Adipose tissue (tissue), 3 donors: ENCODE data around the gene TMEM214. TPM values are rescaled to one million over a fixed set of nuclear protein-coding genes. Genes with fewer than 3 reads are reported as not detected.

Experiments
- H3K27ac ChIP-seq: one replicate; pipeline ENCODE4 v1.5.1; 2013; ENCODE audit warnings: low read depth, low read length
- WGBS, 3 donors: extraction: QIAGEN DNeasy Blood & Tissue Kit; methylation state at CpG; one replicate each; pipeline ENCODE4 v1.1.7; 2013; 5-methylcytosine and 5-hydroxymethylcytosine counted together
- polyA plus RNA-seq, 3 donors: library from polyadenylated mRNA; stranded (reverse); fragments of 200-250 nt; gene quantifications; one replicate each; pipeline ENCODE4 v1.2.3, GENCODE V29; 2013
- donor health status: healthy with polysubstance abuse.
- donor health status: Bipolar disorder and iron deficiency.
- donor health status: healthy.

The TMEM214 gene, protein sequence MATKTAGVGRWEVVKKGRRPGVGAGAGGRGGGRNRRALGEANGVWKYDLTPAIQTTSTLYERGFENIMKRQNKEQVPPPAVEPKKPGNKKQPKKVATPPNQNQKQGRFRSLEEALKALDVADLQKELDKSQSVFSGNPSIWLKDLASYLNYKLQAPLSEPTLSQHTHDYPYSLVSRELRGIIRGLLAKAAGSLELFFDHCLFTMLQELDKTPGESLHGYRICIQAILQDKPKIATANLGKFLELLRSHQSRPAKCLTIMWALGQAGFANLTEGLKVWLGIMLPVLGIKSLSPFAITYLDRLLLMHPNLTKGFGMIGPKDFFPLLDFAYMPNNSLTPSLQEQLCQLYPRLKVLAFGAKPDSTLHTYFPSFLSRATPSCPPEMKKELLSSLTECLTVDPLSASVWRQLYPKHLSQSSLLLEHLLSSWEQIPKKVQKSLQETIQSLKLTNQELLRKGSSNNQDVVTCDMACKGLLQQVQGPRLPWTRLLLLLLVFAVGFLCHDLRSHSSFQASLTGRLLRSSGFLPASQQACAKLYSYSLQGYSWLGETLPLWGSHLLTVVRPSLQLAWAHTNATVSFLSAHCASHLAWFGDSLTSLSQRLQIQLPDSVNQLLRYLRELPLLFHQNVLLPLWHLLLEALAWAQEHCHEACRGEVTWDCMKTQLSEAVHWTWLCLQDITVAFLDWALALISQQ
- polyA plus RNA-seq: 10 to 100 TPM; 48.7 to 78.3 (median 55.6) TPM

DNA sequence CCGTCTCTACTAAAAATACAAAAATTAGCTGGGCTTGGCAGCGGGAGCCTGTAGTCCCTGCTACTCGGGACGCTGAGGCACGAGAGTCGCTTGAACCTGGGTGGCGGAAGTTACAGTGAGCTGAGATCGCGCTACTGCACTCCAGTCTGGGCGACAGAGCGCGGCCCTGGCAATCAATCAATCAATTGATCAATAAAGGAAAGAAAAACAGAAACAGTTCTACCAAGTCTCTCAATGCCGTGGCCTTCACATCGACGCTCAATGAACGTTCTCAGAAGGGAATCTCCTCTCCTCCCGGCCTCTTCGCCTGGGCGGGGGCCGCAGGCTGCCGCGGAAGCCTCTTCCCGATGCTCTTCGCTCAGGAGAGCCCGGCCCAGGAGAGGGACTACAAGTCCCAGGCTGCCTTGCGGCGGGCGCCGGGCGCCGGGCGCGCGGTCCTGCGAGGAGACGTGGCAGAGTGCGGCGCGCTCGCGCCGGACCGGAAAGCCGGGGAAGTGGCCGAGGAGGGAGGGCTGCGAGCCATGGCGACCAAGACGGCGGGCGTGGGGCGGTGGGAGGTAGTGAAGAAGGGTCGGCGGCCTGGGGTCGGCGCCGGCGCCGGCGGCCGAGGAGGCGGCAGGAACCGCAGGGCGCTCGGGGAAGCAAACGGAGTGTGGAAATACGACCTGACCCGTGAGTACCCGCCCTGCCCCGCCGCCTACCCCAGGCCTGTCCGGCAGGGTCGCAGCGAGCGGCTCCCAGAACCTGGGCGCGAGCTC, at the start of gene TMEM214:
Gene TMEM214 (plus strand): TSS at position 471 of the 758 bp plus-strand sequence. CDS start 51 bp downstream, at position 522.
- H3K27ac ChIP-seq: no peak within 1 kb of the TSS
- 0 to 1% (median 1%) methylated on average over 59 to 76 of the region's 76 CpGs for WGBS, 3 donors

DNA sequence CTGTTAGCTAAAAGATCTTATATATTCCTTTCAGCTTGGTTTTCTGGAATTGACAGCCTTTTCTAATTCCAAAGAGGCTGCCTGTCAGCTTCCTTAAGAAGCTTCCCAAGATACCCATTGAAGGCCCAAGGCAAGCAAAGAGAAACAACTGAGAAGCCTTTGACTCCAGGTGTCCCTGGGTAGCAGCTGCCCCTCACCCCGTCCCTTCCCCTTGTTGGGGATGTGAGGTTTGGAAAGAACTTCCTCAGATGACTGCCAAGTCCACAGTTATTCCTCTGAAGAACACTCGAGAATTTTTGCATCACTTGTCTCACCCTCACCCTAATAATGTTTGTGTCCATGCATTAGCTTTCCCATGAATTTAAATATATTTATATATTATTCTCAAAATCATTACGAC, 49.0 kb upstream of the TMEM214 start:
- 61 to 84% (median 64%) methylated on average over 3 of the region's 3 CpGs for WGBS, 3 donors
- H3K27ac ChIP-seq: no peak overlapping the region

DNA sequence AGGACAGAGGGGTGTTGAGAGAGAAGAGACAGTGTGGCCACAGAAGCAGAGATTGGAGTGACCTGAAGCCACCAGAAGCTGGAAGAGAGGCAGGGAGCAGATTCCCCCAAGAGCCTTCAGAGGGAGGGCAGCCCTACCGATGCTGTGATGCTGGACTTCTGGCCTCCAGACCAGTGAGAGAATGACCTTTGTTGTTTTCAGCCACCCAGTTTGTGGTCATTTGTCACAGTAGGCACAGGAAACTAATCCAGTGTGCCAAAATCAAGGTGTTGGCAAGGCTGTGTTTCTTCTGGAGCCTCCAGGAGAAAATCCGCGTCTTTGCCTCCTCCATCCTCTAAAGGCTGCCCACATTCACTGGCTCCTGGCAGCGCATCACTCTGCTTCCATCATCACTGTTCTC, 47.0 kb upstream of the TMEM214 start:
- no peak overlapping the region for H3K27ac ChIP-seq
- WGBS, 3 donors: 95 to 98% (median 96%) methylated on average over 4 of the region's 4 CpGs

- H3K27ac ChIP-seq: no peak overlapping the region
- WGBS, 3 donors: 88 to 89% (median 88%) methylated on average over 5 of the region's 5 CpGs
These were observed 46.2 kb upstream of the TMEM214 start for GRCh38 chr2:26986576-26986975.

DNA sequence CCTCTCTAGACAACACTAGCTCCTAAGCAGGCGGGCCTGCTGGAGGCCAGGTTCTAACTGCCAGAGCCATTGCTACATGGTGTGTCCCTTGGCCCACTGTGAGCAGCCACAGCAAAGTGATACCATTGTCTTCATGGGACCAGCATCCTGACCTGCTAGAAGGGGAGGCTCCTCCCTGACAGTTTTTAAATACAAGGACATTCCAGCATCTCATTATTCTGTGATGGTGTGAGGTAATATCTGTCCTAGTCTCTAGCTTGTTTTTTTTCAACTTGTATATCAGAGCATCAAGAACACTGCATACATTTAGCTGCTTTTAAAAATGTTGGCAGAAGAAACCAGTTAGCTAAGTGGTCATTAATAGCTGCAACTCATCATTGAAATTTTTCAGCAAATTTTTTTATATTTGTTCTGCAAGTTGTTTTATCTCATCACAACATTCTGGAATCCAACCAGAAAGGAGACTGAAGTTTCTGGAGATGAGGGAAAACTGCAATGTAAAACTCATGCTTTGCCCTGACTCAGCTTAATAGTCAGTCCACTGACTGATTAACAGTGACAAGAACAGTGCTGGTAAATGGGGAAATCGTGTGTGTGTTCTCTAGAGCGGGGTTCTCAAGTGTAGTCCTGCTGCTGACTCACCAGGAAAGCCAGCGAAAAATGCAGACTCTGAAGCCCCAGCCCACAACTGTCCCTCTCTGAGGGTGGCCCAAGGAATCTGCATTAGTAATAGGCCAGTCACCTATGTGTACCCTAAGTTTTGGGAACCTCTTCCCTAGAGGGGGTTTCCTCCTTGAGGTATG, 44.5 kb upstream of the TMEM214 start:
- WGBS, 3 donors: 65 to 78% (median 68%) methylated on average over 4 of the region's 4 CpGs
- no peak overlapping the region for H3K27ac ChIP-seq

DNA sequence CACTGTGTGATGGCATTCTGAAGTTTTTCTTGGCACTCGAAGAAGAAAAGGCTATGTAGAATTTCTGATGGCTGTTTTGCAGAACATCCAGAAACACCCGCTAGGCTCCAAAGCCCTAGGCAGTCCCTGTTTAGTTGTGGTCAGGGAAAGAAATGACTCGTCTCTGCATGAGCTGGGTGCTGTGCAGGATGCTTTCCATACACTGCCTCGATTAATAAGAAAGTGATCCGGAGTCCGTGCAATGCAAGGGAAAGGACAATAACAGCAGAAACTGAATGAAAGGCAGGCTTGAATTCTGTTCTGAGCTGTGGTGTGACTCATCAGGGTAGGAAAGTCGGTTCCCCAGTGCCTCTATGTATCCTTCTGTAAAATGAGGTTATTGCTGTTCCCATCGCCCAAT, 43.6 kb upstream of the TMEM214 start:
- 84 to 90% (median 89%) methylated on average over 8 of the region's 8 CpGs for WGBS, 3 donors
- no peak overlapping the region for H3K27ac ChIP-seq

GRCh38 chr2:26991717-26992116, 41.0 kb upstream of the TMEM214 start:
- H3K27ac ChIP-seq: no peak overlapping the region
- WGBS, 3 donors: 55 to 80% (median 70%) methylated on average over 5 of the region's 5 CpGs

GRCh38 chr2:26993768-26994167, 39.0 kb upstream of the TMEM214 start:
- no peak overlapping the region for H3K27ac ChIP-seq
- 75 to 97% (median 87%) methylated on average over 1 of the region's 1 CpG for WGBS, 3 donors

- WGBS, 3 donors: 94 to 98% (median 94%) methylated on average over 1 of the region's 1 CpG
- no peak overlapping the region for H3K27ac ChIP-seq
These were observed 37.8 kb upstream of the TMEM214 start for GRCh38 chr2:26994983-26995382.

- 80 to 84% (median 83%) methylated on average over 10 of the region's 10 CpGs for WGBS, 3 donors
- no peak overlapping the region for H3K27ac ChIP-seq
These were observed 35.4 kb upstream of the TMEM214 start for GRCh38 chr2:26997394-26997793.

DNA sequence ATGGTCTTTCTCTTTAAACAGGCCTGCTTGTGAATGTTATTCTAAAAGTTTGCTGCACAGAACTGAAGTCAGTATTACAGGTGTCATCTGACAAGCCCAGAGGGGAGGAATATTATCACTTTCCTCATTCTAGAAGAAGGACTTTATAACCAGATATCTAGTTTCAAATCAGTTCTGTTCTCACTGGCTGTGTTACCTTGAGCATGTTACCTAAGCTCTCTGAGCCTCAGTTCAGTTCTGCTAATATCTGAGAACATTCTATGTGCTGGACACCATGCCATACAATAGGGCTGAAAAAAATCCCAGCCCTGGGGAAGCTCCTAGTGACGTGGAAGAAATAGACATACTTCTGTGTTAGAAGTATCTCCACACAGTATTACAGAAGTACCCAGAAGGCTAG, 34.4 kb upstream of the TMEM214 start:
- 79 to 84% (median 82%) methylated on average over 1 of the region's 1 CpG for WGBS, 3 donors
- H3K27ac ChIP-seq: no peak overlapping the region

- WGBS, 3 donors: 72 to 85% (median 72%) methylated on average over 4 of the region's 4 CpGs
- no peak overlapping the region for H3K27ac ChIP-seq
These were observed 32.5 kb upstream of the TMEM214 start for GRCh38 chr2:27000228-27000627.

- WGBS, 3 donors: 93 to 97% (median 95%) methylated on average over 2 of the region's 2 CpGs
- no peak overlapping the region for H3K27ac ChIP-seq
These were observed 31.8 kb upstream of the TMEM214 start for GRCh38 chr2:27000995-27001394.

DNA sequence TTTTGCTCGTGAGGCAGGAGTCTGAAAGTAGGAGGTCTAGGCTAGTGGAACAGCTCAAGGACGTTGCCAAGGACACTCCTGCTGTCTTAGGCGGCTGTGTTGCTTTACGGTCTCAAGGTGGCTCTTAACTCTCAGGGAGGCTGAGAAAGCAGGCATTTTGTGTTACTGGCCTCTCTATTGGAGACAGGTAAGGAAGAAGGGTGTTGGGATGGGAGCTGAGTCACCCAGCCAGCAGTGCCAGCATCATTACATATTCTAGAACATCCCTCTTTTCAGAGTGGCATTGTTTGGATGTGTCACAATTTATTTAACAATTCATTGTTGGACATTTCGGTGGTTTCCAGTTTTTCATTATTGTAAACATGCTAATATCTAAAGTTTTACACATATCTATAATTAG, 30.8 kb upstream of the TMEM214 start:
- WGBS, 3 donors: 31 to 79% (median 79%) methylated on average over 5 of the region's 5 CpGs
- no peak overlapping the region for H3K27ac ChIP-seq

GRCh38 chr2:27003007-27003406, 29.8 kb upstream of the TMEM214 start:
- no peak overlapping the region for H3K27ac ChIP-seq
- WGBS, 3 donors: 88 to 94% (median 92%) methylated on average over 4 of the region's 4 CpGs

GRCh38 chr2:27003857-27004256, 28.9 kb upstream of the TMEM214 start:
- no peak overlapping the region for H3K27ac ChIP-seq
- 82 to 88% (median 87%) methylated on average over 9 of the region's 9 CpGs for WGBS, 3 donors

GRCh38 chr2:27006602-27007415, 26.0 kb upstream of the TMEM214 start:
- WGBS, 3 donors: 71 to 75% (median 73%) methylated on average over 6 of the region's 6 CpGs

More at GRCh38 chr2:27006602-27007415, 26.0 kb upstream of the TMEM214 start:
- H3K27ac ChIP-seq: no peak overlapping the region
